ENCODE results near the gene YBEY. TPM values are rescaled to one million over a fixed set of nuclear protein-coding genes. Genes with fewer than 3 reads are reported as not detected.

Gene YBEY
- total and polyA plus RNA-seq, 11 donors = 11.4 to 28.1 (median 16.0) TPM

DNA sequence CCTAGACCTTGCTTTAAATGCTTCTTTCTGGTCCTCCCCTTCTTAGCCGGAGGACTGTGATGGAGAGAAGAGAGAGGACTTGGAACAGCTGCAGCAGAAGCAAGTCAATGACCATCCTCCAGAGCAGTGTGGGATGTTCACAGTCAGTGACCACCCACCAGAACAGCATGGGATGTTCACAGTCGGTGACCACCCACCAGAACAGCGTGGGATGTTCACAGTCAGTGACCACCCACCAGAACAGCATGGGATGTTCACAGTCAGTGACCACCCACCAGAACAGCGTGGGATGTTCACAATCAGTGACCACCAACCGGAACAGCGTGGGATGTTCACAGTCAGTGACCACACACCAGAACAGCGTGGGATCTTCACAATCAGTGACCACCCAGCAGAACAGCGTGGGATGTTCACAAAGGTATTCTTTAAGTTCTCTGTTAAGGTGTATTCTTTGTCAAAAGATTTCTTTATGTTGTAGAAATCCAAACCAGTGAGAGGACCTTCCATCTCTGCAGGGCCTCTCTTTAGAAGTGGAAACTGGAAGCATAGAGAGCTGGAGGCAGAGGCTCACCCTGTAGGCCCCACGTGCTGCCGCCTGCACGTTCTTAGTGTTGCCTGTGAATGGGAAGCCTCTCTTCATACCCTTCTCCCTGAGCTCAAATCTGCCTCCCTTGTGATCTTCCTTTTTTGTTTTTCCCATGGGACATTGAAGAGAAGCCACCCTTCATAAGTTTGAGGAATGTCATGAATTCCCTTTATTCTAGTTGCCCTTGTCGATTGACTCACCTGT is 48.4 kb downstream of the YBEY start:
- no peaks in the 10 kb centered on the region for H3K9me3 ChIP-seq
- H3K36me3 ChIP-seq = peaks cover 0 to 90% (median 77%) of the 10 kb centered on the region in 9 donors
- no peak overlapping the region for H3K4me3 ChIP-seq
- H3K27me3 ChIP-seq = no peaks in the 10 kb centered on the region
- H3K4me1 ChIP-seq = no peaks in the 10 kb centered on the region
- TF ChIP-seq, protein P1, sequence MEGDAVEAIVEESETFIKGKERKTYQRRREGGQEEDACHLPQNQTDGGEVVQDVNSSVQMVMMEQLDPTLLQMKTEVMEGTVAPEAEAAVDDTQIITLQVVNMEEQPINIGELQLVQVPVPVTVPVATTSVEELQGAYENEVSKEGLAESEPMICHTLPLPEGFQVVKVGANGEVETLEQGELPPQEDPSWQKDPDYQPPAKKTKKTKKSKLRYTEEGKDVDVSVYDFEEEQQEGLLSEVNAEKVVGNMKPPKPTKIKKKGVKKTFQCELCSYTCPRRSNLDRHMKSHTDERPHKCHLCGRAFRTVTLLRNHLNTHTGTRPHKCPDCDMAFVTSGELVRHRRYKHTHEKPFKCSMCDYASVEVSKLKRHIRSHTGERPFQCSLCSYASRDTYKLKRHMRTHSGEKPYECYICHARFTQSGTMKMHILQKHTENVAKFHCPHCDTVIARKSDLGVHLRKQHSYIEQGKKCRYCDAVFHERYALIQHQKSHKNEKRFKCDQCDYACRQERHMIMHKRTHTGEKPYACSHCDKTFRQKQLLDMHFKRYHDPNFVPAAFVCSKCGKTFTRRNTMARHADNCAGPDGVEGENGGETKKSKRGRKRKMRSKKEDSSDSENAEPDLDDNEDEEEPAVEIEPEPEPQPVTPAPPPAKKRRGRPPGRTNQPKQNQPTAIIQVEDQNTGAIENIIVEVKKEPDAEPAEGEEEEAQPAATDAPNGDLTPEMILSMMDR (IDR thresholded peaks at IDR 0.05) = no peak
- TF ChIP-seq POLR2A (IDR thresholded peaks at IDR 0.05) = no peak
- no peak for DNase-seq
- ATAC-seq = no peak
- no peak overlapping the region for H3K27ac ChIP-seq
- whole genome bisulfite sequencing, 4 donors = 87 to 95% (median 93%) methylated on average over 12 of the region's 12 CpGs
- intact Hi-C loops (cut with DNase I) = no loop called here

DNA sequence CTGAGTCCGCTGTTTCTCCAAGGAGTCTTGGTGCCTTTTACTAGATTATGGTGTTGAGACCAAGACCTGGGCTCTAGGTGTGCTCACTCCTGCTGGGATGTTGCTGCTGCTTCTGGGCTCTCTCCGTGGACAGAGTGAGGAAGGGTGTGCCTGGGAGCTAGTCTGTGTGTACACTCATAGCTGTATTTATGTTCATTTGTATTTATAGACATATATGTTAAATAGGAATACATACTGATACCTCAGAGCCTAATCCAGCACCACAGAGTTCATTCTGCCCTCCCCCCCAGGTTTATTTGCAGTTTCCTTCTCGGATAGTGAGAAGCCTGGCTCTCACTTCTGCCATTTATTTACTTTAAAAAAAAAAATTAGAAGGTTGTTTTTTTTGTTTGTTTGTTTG is 50.5 kb downstream of the YBEY start:
- no peak overlapping the region for H3K27ac ChIP-seq
- no peak for TF ChIP-seq POLR2A (IDR thresholded peaks at IDR 0.05)
- TF ChIP-seq, protein P1 (IDR thresholded peaks at IDR 0.05) = no peak
- no peak overlapping the region for H3K4me3 ChIP-seq
- H3K9me3 ChIP-seq = no peaks in the 10 kb centered on the region
- ATAC-seq (no peak), DNase-seq (no peak)
- H3K4me1 ChIP-seq = no peaks in the 10 kb centered on the region
- intact Hi-C loops (cut with DNase I) = no loop called here
- 96 to 100% (median 97%) methylated on average over 3 of the region's 3 CpGs for WGBS, 4 donors
- H3K27me3 ChIP-seq = no peaks in the 10 kb centered on the region
- peaks cover 0 to 85% (median 63%) of the 10 kb centered on the region in 9 donors for H3K36me3 ChIP-seq

DNA sequence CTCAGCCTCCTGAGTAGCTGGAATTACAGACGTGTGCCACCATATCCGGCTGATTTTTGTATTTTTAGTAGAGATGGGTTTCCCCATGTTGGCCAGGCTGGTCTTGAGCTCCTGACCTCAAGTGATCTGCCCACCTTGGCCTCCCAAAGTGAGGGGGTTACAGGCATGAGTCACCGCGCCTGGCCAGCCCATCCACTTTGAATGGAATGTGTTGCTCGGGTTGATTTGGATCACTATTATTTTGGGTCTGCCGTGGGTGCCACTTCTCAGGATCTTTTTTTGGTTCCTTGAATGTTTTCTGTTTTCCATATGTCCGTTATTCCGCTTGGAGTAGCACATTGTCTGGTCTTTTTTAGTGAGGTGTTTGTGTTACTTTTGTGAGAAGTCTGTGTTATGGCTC is 54.9 kb downstream of the YBEY start:
- intact Hi-C loops (cut with DNase I) = loop anchor here in 1 of 10 donors (10.0 kb wide), 1 partner anchor 64 kb away; no protein-coding TSS in a partner anchor
- Histone ChIP-seq H3K9me3 (no peaks in the 10 kb centered on the region), H3K27ac (no peak overlapping the region), H3K27me3 (no peaks in the 10 kb centered on the region), H3K4me1 (no peaks in the 10 kb centered on the region), H3K4me3 (no peak overlapping the region), H3K36me3 (peaks cover 0 to 63% (median 39%) of the 10 kb centered on the region in 9 donors)
- no peak for DNase-seq
- no peak for ATAC-seq
- 83 to 93% (median 89%) methylated on average over 8 of the region's 8 CpGs for WGBS, 4 donors
- TF ChIP-seq POLR2A (IDR thresholded peaks at IDR 0.05) = no peak
- TF ChIP-seq, protein P1 (IDR thresholded peaks at IDR 0.05) = no peak

DNA sequence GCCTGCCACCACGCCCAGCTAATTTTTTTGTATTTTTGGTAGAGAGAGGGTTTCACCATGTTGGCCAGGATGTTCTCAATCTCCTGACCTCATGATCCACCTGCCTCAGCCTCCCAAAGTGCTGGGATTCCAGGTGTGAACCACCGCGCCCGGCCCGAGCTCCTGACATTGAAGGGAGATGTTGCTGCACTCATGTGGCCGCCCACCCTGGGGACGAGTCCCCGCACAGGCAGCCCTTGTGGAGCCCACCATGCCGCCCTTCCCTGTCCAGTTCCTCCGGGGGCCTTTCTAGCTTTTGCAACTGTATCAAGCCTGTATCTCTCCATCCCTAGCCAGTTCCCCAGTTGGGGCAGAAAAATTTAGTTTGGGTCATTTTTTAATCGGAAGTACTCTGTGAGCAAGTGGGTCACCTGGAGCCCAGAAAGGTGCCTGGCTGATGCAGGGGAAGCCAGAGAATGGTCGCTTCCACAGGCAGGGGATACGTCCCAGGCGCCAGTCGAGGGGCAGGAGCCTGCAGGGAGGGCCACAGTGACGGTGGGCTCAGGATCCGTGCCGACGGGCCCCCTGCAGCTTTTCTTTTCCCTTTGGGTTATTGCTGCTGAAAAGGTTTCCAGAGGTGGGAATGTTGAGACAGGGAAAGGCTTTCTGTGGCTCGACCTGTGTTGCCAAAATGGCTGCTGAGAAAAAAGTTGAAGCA is 58.2 kb downstream of the YBEY start:
- intact Hi-C loops (cut with DNase I) = loop anchor here in 1 of 10 donors (10.0 kb wide), 1 partner anchor 60 kb away; no protein-coding TSS in a partner anchor
- H3K27ac ChIP-seq = no peak overlapping the region
- H3K36me3 ChIP-seq = peaks cover 0 to 63% (median 43%) of the 10 kb centered on the region in 9 donors
- peaks cover 0 to 6% (median 0%) of the 10 kb centered on the region in 12 donors for H3K4me1 ChIP-seq
- peak in 1 of 5 donors; percentile 14 for DNase-seq
- H3K9me3 ChIP-seq = no peaks in the 10 kb centered on the region
- WGBS, 4 donors = 92 to 97% (median 96%) methylated on average over 16 to 20 of the region's 20 CpGs
- no peak overlapping the region for H3K4me3 ChIP-seq
- ATAC-seq = no peak
- TF ChIP-seq POLR2A (IDR thresholded peaks at IDR 0.05) = no peak
- TF ChIP-seq, protein P1 (IDR thresholded peaks at IDR 0.05) = no peak
- H3K27me3 ChIP-seq = no peaks in the 10 kb centered on the region

All from heart left ventricle (tissue), 16 donors.